B cell (primary cell): ENCODE measurements around the gene TRRAP. TPM values are rescaled to one million over a fixed set of nuclear protein-coding genes. Genes with fewer than 3 reads are reported as not detected.

Experiments
- ATAC-seq: fragments of 200-7000 bp; cut with Tn5 transposase; one replicate; pipeline ENCODE4 v1.10.0; 2021; ENCODE audit warnings: low read depth, mild to moderate bottlenecking, moderate number of reproducible peaks, moderate library complexity
- CTCF ChIA-PET: fragments of 350-600 bp; sonication (Branson Sonifier 250); formaldehyde crosslinking; loops from one replicate; lab custom pipeline; 2021; ENCODE audit warnings: antibody characterized with exemption, inconsistent platforms; lab: Charles Lee
- POLR2A ChIA-PET: fragments of 350-600 bp; sonication (Branson Sonifier 250); formaldehyde crosslinking; loops from one replicate; lab custom pipeline; 2021; ENCODE audit warnings: antibody characterized with exemption; lab: Charles Lee
- DNase-seq: peaks from one replicate; pipeline ENCODE4 v3.0.0; 2013
- H2AFZ ChIP-seq: 2 replicates; pipeline ENCODE4 v1.6.1; 2012; ENCODE audit warnings: mild to moderate bottlenecking, low read depth, low read length; ENCODE audit not compliant: insufficient read depth, poor library complexity, severe bottlenecking
- H3K27ac ChIP-seq, 2 donors: 1 replicate in 1 of 2; 2 replicates in 1 of 2; pipeline ENCODE4 v1.5.1; 2012 to 2013; ENCODE audit warnings: low read length in 2 of 2, mild to moderate bottlenecking in 2 of 2, moderate library complexity in 1 of 2
- H3K27me3 ChIP-seq, 4 experiments: fragments of 200-600 bp in 1 of 4; sonication (generic) in 1 of 4; replicated peaks in 1 of 4; 1 replicate in 2 of 4; 2 replicates in 2 of 4; pipeline versions ENCODE4 v1.6.1 to v1.7.0; 2013 to 2016; ENCODE audit warnings: low read length in 3 of 4, mild to moderate bottlenecking in 2 of 4, mixed read lengths in 1 of 4, moderate library complexity in 1 of 4; ENCODE audit not compliant: insufficient read depth in 4 of 4, control insufficient read depth in 3 of 4; ENCODE audit errors: control extremely low read depth in 1 of 4
- H3K36me3 ChIP-seq, 2 experiments: replicated peaks in 1 of 2; 1 replicate in 1 of 2; 2 replicates in 1 of 2; pipeline versions ENCODE4 v1.6.1 to v1.7.1; 2013; ENCODE audit warnings: low read length in 1 of 2; ENCODE audit not compliant: insufficient read depth in 2 of 2, control insufficient read depth in 1 of 2; ENCODE audit errors: control extremely low read depth in 1 of 2, extremely low read depth in 1 of 2
- H3K4me1 ChIP-seq, 2 donors: fragments of 200-600 bp in 1 of 2; sonication (generic) in 1 of 2; 1 replicate in 1 of 2; 2 replicates in 1 of 2; pipeline versions ENCODE4 v1.5.1 to v1.6.1; 2013 to 2017; ENCODE audit warnings: low read length in 2 of 2; ENCODE audit not compliant: control insufficient read depth in 2 of 2, insufficient read depth in 2 of 2
- H3K4me2 ChIP-seq: replicated peaks from 2 replicates; pipeline ENCODE3; 2012; ENCODE audit warnings: mild to moderate bottlenecking, low read depth, low read length; ENCODE audit not compliant: poor library complexity, severe bottlenecking
- H3K4me3 ChIP-seq, 5 experiments: fragments of 200-600 bp in 1 of 5; sonication (generic) in 1 of 5; 1 replicate in 3 of 5; 2 replicates in 2 of 5; pipeline versions ENCODE4 v1.5.1 to v1.7.0; 2011 to 2016; ENCODE audit warnings: low read length in 4 of 5, mild to moderate bottlenecking in 4 of 5, low read depth in 2 of 5, control low read depth in 1 of 5, moderate library complexity in 1 of 5; ENCODE audit not compliant: insufficient read depth in 1 of 5; ENCODE audit errors: control extremely low read depth in 1 of 5, extremely low read depth in 1 of 5
- H3K79me2 ChIP-seq: fragments of 200-600 bp; sonication (generic); one replicate; pipeline ENCODE4 v1.6.0; 2016; ENCODE audit warnings: low read length; ENCODE audit not compliant: control insufficient read depth, insufficient read depth
- H3K9ac ChIP-seq: fragments of 200-600 bp; sonication (generic); 2 replicates; pipeline ENCODE4 v1.6.1; 2017; ENCODE audit warnings: mild to moderate bottlenecking, low read length, moderate library complexity
- H3K9me3 ChIP-seq, 3 donors: one replicate each; pipeline versions ENCODE4 v1.6.1 to v1.7.1; 2013; ENCODE audit warnings: low read length in 2 of 3; ENCODE audit not compliant: control insufficient read depth in 2 of 3, insufficient read depth in 1 of 3; ENCODE audit errors: control extremely low read depth in 1 of 3
- H4K20me1 ChIP-seq: 2 replicates; pipeline ENCODE4 v1.6.0; 2012; ENCODE audit warnings: mild to moderate bottlenecking, low read length; ENCODE audit not compliant: insufficient read depth, control insufficient read depth, poor library complexity, severe bottlenecking
- H3K27ac Mint-ChIP-seq: one replicate; pipeline ENCODE4 v1.8.0; 2021; ENCODE audit warnings: mixed read lengths
- H3K27me3 Mint-ChIP-seq: one replicate; pipeline ENCODE4 v1.8.0; 2021; ENCODE audit warnings: mixed read lengths
- H3K4me1 Mint-ChIP-seq: one replicate; pipeline ENCODE4 v1.8.0; 2021; ENCODE audit warnings: mixed read lengths
- H3K4me3 Mint-ChIP-seq: one replicate; pipeline ENCODE4 v1.8.0; 2021; ENCODE audit warnings: mixed read lengths
- H3K9me3 Mint-ChIP-seq: one replicate; pipeline ENCODE4 v1.8.0; 2022; ENCODE audit warnings: mixed read lengths; ENCODE audit not compliant: insufficient read depth
- EZH2 ChIP-seq: IDR thresholded peaks from 2 replicates; pipeline ENCODE4 v1.6.1; 2012; ENCODE audit warnings: borderline replicate concordance, low read depth, mild to moderate bottlenecking, moderate library complexity, low read length; ENCODE audit not compliant: insufficient read depth, poor library complexity, severe bottlenecking
- WGBS: methylation state at CpG from one replicate; pipeline ENCODE4 v1.1.5; 2013; ENCODE audit warnings: missing lambda C conversion rate; ENCODE audit not compliant: insufficient coverage; 5-methylcytosine and 5-hydroxymethylcytosine counted together
- intact Hi-C: fragments of 100-400 bp; cut with micrococcal nuclease; formaldehyde crosslinking; loops from one replicate; pipeline ENCODE4 v1.10.0; 2022
- polyA plus RNA-seq: library from polyadenylated mRNA; depleted of rRNA; stranded (reverse); fragments of >200 nt; gene quantifications from 2 replicates; pipeline ENCODE4 v1.2.3, GENCODE V29; 2012
- total RNA-seq, 2 donors: library from RNA; stranded (reverse); fragments of 120-200 nt in 1 of 2; gene quantifications; 1 replicate in 1 of 2; 2 replicates in 1 of 2; pipeline versions ENCODE4 v1.2.3 to v1.2.4, GENCODE V29; 2013 to 2022
- TF ChIP-seq, protein P1 (sequence below): fragments of 200-600 bp; IDR thresholded peaks from one replicate; pipeline ENCODE4 v1.8.0; 2022; ENCODE audit warnings: antibody characterized with exemption, mild to moderate bottlenecking

The TRRAP gene
- total and polyA plus RNA-seq, 2 donors (not counting 1 experiment from before 2014, with no cell fraction given): 25.4 to 102 TPM

DNA sequence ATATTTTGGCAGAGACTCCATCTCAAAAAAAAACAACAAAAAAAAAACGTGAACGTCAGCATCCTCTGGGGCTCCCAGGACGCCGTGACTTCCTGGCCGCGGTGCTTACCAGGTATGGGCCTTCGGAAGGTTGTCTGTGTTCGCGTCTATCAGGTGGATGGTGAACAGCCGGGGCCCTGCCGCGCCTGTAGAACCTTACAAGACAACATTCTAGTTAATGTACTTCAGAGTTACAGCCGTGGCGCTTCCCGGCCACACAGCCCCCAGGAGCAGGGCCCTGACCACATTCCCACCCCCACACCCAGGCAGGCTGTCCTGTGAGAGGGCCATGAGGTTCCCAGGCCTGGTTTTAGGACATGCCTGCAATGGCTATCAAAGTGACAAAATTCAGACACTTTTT, 154.6 kb downstream of the TRRAP start:
- H3K27me3 Mint-ChIP-seq: no peaks in the 10 kb centered on the region
- H3K27ac ChIP-seq: no peak overlapping the region
- no peaks in the 10 kb centered on the region for H3K9me3 ChIP-seq
- H3K4me3 ChIP-seq: no peak overlapping the region
- H3K9ac ChIP-seq: no peak overlapping the region
- no peak overlapping the region for H3K4me2 ChIP-seq
- no peak for DNase-seq
- no peak for TF ChIP-seq EZH2
- TF ChIP-seq, protein P1, sequence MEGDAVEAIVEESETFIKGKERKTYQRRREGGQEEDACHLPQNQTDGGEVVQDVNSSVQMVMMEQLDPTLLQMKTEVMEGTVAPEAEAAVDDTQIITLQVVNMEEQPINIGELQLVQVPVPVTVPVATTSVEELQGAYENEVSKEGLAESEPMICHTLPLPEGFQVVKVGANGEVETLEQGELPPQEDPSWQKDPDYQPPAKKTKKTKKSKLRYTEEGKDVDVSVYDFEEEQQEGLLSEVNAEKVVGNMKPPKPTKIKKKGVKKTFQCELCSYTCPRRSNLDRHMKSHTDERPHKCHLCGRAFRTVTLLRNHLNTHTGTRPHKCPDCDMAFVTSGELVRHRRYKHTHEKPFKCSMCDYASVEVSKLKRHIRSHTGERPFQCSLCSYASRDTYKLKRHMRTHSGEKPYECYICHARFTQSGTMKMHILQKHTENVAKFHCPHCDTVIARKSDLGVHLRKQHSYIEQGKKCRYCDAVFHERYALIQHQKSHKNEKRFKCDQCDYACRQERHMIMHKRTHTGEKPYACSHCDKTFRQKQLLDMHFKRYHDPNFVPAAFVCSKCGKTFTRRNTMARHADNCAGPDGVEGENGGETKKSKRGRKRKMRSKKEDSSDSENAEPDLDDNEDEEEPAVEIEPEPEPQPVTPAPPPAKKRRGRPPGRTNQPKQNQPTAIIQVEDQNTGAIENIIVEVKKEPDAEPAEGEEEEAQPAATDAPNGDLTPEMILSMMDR: no peak
- H3K4me1 Mint-ChIP-seq: no peaks in the 10 kb centered on the region
- ChIA-PET POLR2A (no interaction called here), CTCF (no interaction called here)
- H3K36me3 ChIP-seq: peaks cover 0 to 88% of the 10 kb centered on the region in 2 experiments
- WGBS: 95% methylated on average over 12 of the region's 15 CpGs
- H3K4me3 Mint-ChIP-seq: no peak overlapping the region
- no peaks in the 10 kb centered on the region for H3K9me3 Mint-ChIP-seq
- no peak for ATAC-seq
- H2AFZ ChIP-seq: no peak overlapping the region
- no peaks in the 10 kb centered on the region for H4K20me1 ChIP-seq
- H3K27me3 ChIP-seq: no peaks in the 10 kb centered on the region
- intact Hi-C loops: no loop called here
- no peaks in the 10 kb centered on the region for H3K4me1 ChIP-seq
- no peak overlapping the region for H3K27ac Mint-ChIP-seq
- peaks cover 4% of the 10 kb centered on the region for H3K79me2 ChIP-seq

DNA sequence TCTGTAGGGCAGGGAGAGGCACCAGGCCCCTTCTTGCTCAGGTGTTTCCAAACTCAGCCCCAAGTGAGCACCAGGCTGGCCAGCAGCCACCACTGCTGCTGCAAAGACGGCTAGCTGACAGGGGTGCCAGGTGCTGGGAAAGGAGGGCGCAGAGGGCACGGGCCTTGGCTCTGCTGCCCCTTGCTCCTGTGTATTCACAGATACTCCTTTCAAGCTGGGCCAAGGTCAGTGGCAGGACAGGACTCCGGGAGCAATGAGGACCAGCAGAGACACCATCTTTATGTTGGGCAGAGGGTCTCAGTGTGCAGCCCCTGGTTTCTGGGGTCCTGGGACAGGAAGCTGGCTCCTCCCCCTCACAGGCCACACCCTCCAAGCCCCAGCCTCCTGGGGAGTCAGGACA, 155.4 kb downstream of the TRRAP start:
- H3K4me3 ChIP-seq: no peak overlapping the region
- Mint-ChIP-seq H3K9me3 (no peaks in the 10 kb centered on the region), H3K4me1 (no peaks in the 10 kb centered on the region), H3K4me3 (no peak overlapping the region), H3K27me3 (no peaks in the 10 kb centered on the region), H3K27ac (no peak overlapping the region)
- no peak overlapping the region for H3K4me2 ChIP-seq
- ATAC-seq (no peak), DNase-seq (no peak)
- no peak overlapping the region for H3K9ac ChIP-seq
- no peaks in the 10 kb centered on the region for H4K20me1 ChIP-seq
- no peak overlapping the region for H2AFZ ChIP-seq
- H3K4me1 ChIP-seq: no peaks in the 10 kb centered on the region
- 96% methylated on average over 4 of the region's 4 CpGs for WGBS
- no peaks in the 10 kb centered on the region for H3K27me3 ChIP-seq
- H3K79me2 ChIP-seq: peaks cover 4% of the 10 kb centered on the region
- intact Hi-C loops: no loop called here
- no peak overlapping the region for H3K27ac ChIP-seq
- ChIA-PET CTCF (no interaction called here), POLR2A (no interaction called here)
- no peak for TF ChIP-seq EZH2
- TF ChIP-seq, protein P1: no peak
- peaks cover 0 to 89% of the 10 kb centered on the region in 2 experiments for H3K36me3 ChIP-seq
- H3K9me3 ChIP-seq: no peaks in the 10 kb centered on the region
